HG03108 (cell line): ENCODE results near the gene GJA8.
"Not testable (repeated sequence)": the region's sequence is repeated elsewhere in the genome, so short reads cannot be mapped to it uniquely, and the experiment has no call there.

Experiments used
- ATAC-seq: cut with Tn5 transposase; IDR thresholded peaks from one replicate; pipeline ENCODE4 v1.9.1; 2021; ENCODE audit warnings: moderate library complexity; ENCODE audit not compliant: unreplicated experiment

Gene GJA8

GRCh38 chr1:147927215-147927614, 24.6 kb downstream of the GJA8 start:
- ATAC-seq = not testable (repeated sequence)

- ATAC-seq = not testable (repeated sequence)
Measured at GRCh38 chr1:147927689-147928088, 25.1 kb downstream of the GJA8 start.

GRCh38 chr1:147928236-147929132, 25.9 kb downstream of the GJA8 start, which contains the start of gene GPR89B:
GPR89B (plus strand) TSS chr1:147928420; CDS start chr1:147928537, 117 bp downstream.
- ATAC-seq = peak; percentile 94

- ATAC-seq = not testable (repeated sequence)
Measured at GRCh38 chr1:147931137-147931536, 28.5 kb downstream of the GJA8 start.

- not testable (repeated sequence) for ATAC-seq
Measured at GRCh38 chr1:147935296-147935695, 32.7 kb downstream of the GJA8 start.

- ATAC-seq = not testable (repeated sequence)
Measured at GRCh38 chr1:147940456-147940855, 37.9 kb downstream of the GJA8 start.

- ATAC-seq = not testable (repeated sequence)
Measured at GRCh38 chr1:147942563-147942962, 40.0 kb downstream of the GJA8 start.

- ATAC-seq = not testable (repeated sequence)
Measured at GRCh38 chr1:147949517-147949916, 46.9 kb downstream of the GJA8 start.
